HepG2 (cell line): Measurements from ENCODE around the gene PCLO. TPM values are rescaled to one million over a fixed set of nuclear protein-coding genes. Genes with fewer than 3 reads are reported as not detected.

Experiments used
- ATAC-seq: fragments of 200-7000 bp; cut with Tn5 transposase; 3 replicates; pipeline ENCODE4 v1.9.1; 2020; ENCODE audit warnings: mild to moderate bottlenecking, moderate library complexity
- BruUV-seq: library from RNA; stranded (reverse); fragments of 400-500 nt; replicated peaks from 2 replicates; lab custom pipeline; 2021; lab: Mats Ljungman, UMichigan
- CTCF ChIA-PET: fragments of 300-600 bp; formaldehyde crosslinking; extraction: SDS; loops from one replicate; lab custom pipeline; 2021; ENCODE audit warnings: low total read pairs, inconsistent platforms, low intra/inter-chr PET ratio; lab: Yijun Ruan, JAX
- POLR2A ChIA-PET: fragments of 350-600 bp; sonication (Branson Sonifier 250); formaldehyde crosslinking; loops from one replicate; lab custom pipeline; 2020; ENCODE audit warnings: antibody characterized with exemption, inconsistent platforms; lab: Yijun Ruan, JAX
- DNase-seq: peaks from one replicate; pipeline ENCODE4 v3.0.0-alpha.2; 2015; ENCODE audit warnings: low spot score
- FAIRE-seq: peaks from 3 replicates; lab custom pipeline; 2011; peaks lifted over from hg19 to GRCh38; lab: Jason Lieb, UNC
- H2AFZ ChIP-seq: one replicate; pipeline ENCODE4 v1.6.1; 2011; ENCODE audit warnings: low read length, inconsistent platforms
- H3K27ac ChIP-seq: fragments of 300-600 bp; 3 replicates; pipeline ENCODE4 v1.8.0; 2011; ENCODE audit warnings: mixed run types, mild to moderate bottlenecking, mixed read lengths, low read length, inconsistent platforms; ENCODE audit not compliant: insufficient read depth; ENCODE audit errors: extremely low read length
- H3K27me3 ChIP-seq, 2 experiments: fragments of 200-600 bp in 1 of 2; 2 replicates in 1 of 2; 3 replicates in 1 of 2; pipeline versions ENCODE4 v1.6.0 to v1.8.0; 2011; ENCODE audit warnings: low read length in 2 of 2, mild to moderate bottlenecking in 2 of 2, moderate library complexity in 2 of 2, inconsistent platforms in 1 of 2; ENCODE audit not compliant: insufficient read depth in 2 of 2, control insufficient read depth in 1 of 2
- H3K36me3 ChIP-seq, 2 experiments: fragments of 200-600 bp in 1 of 2; replicated peaks in 1 of 2; 2 replicates in 1 of 2; 3 replicates in 1 of 2; pipeline versions ENCODE4 v1.5.1 to v1.8.0; 2011; ENCODE audit warnings: low read length in 2 of 2, inconsistent platforms in 1 of 2; ENCODE audit not compliant: insufficient read depth in 2 of 2, control insufficient read depth in 1 of 2
- H3K4me1 ChIP-seq: 2 replicates; pipeline ENCODE4 v1.5.1; 2012; ENCODE audit warnings: low read length, inconsistent platforms; ENCODE audit not compliant: insufficient read depth
- H3K4me2 ChIP-seq: 2 replicates; pipeline ENCODE4 v1.6.0; 2011; ENCODE audit warnings: low read depth, low read length, inconsistent platforms
- H3K4me3 ChIP-seq, 3 experiments: fragments of 200-600 bp in 1 of 3; sonication (generic), shearing (Covaris generic) in 1 of 3; replicated peaks in 1 of 3; 2 replicates each; pipeline ENCODE4 v1.5.1; 2011 to 2016; ENCODE audit warnings: low read length in 3 of 3, inconsistent platforms in 2 of 3, low read depth in 2 of 3, mild to moderate bottlenecking in 2 of 3, control low read depth in 1 of 3, mixed read lengths in 1 of 3; ENCODE audit not compliant: insufficient read depth in 1 of 3
- H3K79me2 ChIP-seq: one replicate; pipeline ENCODE4 v1.6.1; 2011; ENCODE audit warnings: low read length, inconsistent platforms; ENCODE audit not compliant: insufficient read depth
- H3K9ac ChIP-seq: 2 replicates; pipeline ENCODE4 v1.6.0; 2011; ENCODE audit warnings: mild to moderate bottlenecking, low read depth, low read length, inconsistent platforms; ENCODE audit not compliant: insufficient read depth
- H3K9me3 ChIP-seq: 2 replicates; pipeline ENCODE4 v1.5.1; 2012; ENCODE audit warnings: mild to moderate bottlenecking, low read length
- H4K20me1 ChIP-seq: 2 replicates; pipeline ENCODE4 v1.6.0; 2011; ENCODE audit warnings: inconsistent platforms, mild to moderate bottlenecking, low read length, moderate library complexity; ENCODE audit not compliant: insufficient read depth
- FIP1L1 ChIP-seq: fragments of 200-400 bp; formaldehyde crosslinking; IDR thresholded peaks from 2 replicates; pipeline ENCODE4 v1.6.1; 2018; ENCODE audit warnings: low read depth, mild to moderate bottlenecking, low read length, moderate library complexity, borderline replicate concordance; ENCODE audit not compliant: insufficient read depth
- HNRNPL ChIP-seq: fragments of 200-400 bp; formaldehyde crosslinking; IDR thresholded peaks from 2 replicates; pipeline ENCODE4 v1.6.1; 2017; ENCODE audit warnings: mild to moderate bottlenecking, low read depth, low read length
- IRF2 ChIP-seq: IDR thresholded peaks from 2 replicates; pipeline ENCODE4 v1.6.1; 2018; ENCODE audit warnings: missing genetic modification reagents, missing compliant biosample characterization
- ZFP36L1 ChIP-seq: sonication (generic); formaldehyde crosslinking; IDR thresholded peaks from 2 replicates; pipeline ENCODE4 v1.8.0; 2022; ENCODE audit warnings: mild to moderate bottlenecking, missing genetic modification reagents, moderate library complexity
- ZNF407 ChIP-seq: sonication (generic); formaldehyde crosslinking; IDR thresholded peaks from one replicate; pipeline ENCODE4 v1.5.1; 2020; ENCODE audit warnings: mild to moderate bottlenecking, missing genetic modification reagents; ENCODE audit errors: not compliant biosample characterization
- ZNF749 ChIP-seq: sonication (generic); formaldehyde crosslinking; IDR thresholded peaks from 2 replicates; pipeline ENCODE4 v1.8.0; 2022; ENCODE audit warnings: mild to moderate bottlenecking, missing genetic modification reagents, moderate library complexity, borderline replicate concordance
- WGBS: methylation state at CpG from one replicate; pipeline ENCODE4 v1.1.6; 2017; ENCODE audit warnings: low lambda C conversion rate; 5-methylcytosine and 5-hydroxymethylcytosine counted together
- in situ Hi-C: cut with HindIII; loops from 2 replicates; pipeline ENCODE4 v1.10.0; 2017; ENCODE audit warnings: low pct_unique_long_range_greater_than_20kb; ENCODE audit not compliant: extremely low pct_ligation_motif_present
- intact Hi-C: fragments of 100-400 bp; cut with micrococcal nuclease; formaldehyde crosslinking; loops from one replicate; pipeline ENCODE4 v1.10.0; 2022; ENCODE audit not compliant: unreplicated experiment
- polyA plus RNA-seq, 8 experiments: library from polyadenylated mRNA; depleted of rRNA in 3 of 8; stranded (reverse) in 7 of 8; unstranded in 1 of 8; fragments of >200 nt; fragmentation: Illumina TruSeq in 4 of 8; extraction: Trizol in 4 of 8; gene quantifications; 2 replicates each; pipeline versions ENCODE4 v1.2.1 to v1.2.3, GENCODE V29; 2011 to 2016; ENCODE audit warnings: low read depth in 4 of 8, missing spikeins in 1 of 8, mixed read lengths in 1 of 8; ENCODE audit not compliant: insufficient read depth in 1 of 8
- total RNA-seq, 5 experiments: library from RNA; depleted of rRNA; stranded (reverse); fragments of >200 nt; fragmentation: Illumina TruSeq; extraction: Trizol; gene quantifications; 2 replicates each; pipeline ENCODE4 v1.2.3, GENCODE V29; 2016; ENCODE audit warnings: low read depth in 1 of 5

PCLO gene
- total and polyA plus RNA-seq, 2 of the 13 experiments (the other 11 are each of a cell fraction or from before 2014, with no cell fraction given): 0.07 to 0.29 TPM

- ChIA-PET POLR2A (no interaction called here), CTCF (no interaction called here)
- no peak for DNase-seq
- no peaks in the 10 kb centered on the region for H3K27me3 ChIP-seq
- in situ Hi-C loops: no loop called here
- ATAC-seq: no peak
- no peaks in the 10 kb centered on the region for H4K20me1 ChIP-seq
- no peaks in the 10 kb centered on the region for H3K4me1 ChIP-seq
- TF ChIP-seq ZFP36L1 (CRISPR knock-in tag) (no peak), IRF2 (CRISPR knock-in tag) (no peak), FIP1L1 (no peak)
- intact Hi-C loops: no loop called here
- H3K9me3 ChIP-seq: no peaks in the 10 kb centered on the region
- H3K27ac ChIP-seq: no peak overlapping the region
- no peak overlapping the region for H3K4me2 ChIP-seq
- H2AFZ ChIP-seq: no peak overlapping the region
- FAIRE-seq: no peak
- no peak overlapping the region for H3K9ac ChIP-seq
- 10% methylated on average over 1 of the region's 1 CpG for WGBS
- H3K79me2 ChIP-seq: no peaks in the 10 kb centered on the region
- no TSS peak for BruUV-seq
- no peaks in the 10 kb centered on the region for H3K36me3 ChIP-seq
- H3K4me3 ChIP-seq: no peak overlapping the region
Measured at GRCh38 chr7:82906502-82906901, 256.2 kb downstream of the PCLO start.

- ChIA-PET CTCF (no interaction called here), POLR2A (no interaction called here)
- Histone ChIP-seq H2AFZ (no peak overlapping the region), H3K79me2 (no peaks in the 10 kb centered on the region), H3K36me3 (no peaks in the 10 kb centered on the region), H3K9me3 (no peaks in the 10 kb centered on the region), H3K27ac (no peak overlapping the region), H4K20me1 (no peaks in the 10 kb centered on the region), H3K4me1 (no peaks in the 10 kb centered on the region), H3K9ac (no peak overlapping the region), H3K4me3 (no peak overlapping the region), H3K27me3 (no peaks in the 10 kb centered on the region), H3K4me2 (no peak overlapping the region)
- FAIRE-seq (no peak), ATAC-seq (no peak), DNase-seq (no peak)
- intact Hi-C loops: no loop called here
- WGBS: 16% methylated on average over 3 of the region's 3 CpGs
- in situ Hi-C loops: no loop called here
- no TSS peak for BruUV-seq
- no peak for TF ChIP-seq ZNF749 (CRISPR knock-in tag)
- no peak for TF ChIP-seq HNRNPL
- TF ChIP-seq ZNF407: no peak
Measured at GRCh38 chr7:82904871-82905270, 257.8 kb downstream of the PCLO start.
